ENCODE results near the gene TGFBR1. TPM values are rescaled to one million over a fixed set of nuclear protein-coding genes. Genes with fewer than 3 reads are reported as not detected.

Gene TGFBR1
- total RNA-seq, 4 donors from 2014 or later: 37.0 to 65.8 (median 48.8) TPM

DNA sequence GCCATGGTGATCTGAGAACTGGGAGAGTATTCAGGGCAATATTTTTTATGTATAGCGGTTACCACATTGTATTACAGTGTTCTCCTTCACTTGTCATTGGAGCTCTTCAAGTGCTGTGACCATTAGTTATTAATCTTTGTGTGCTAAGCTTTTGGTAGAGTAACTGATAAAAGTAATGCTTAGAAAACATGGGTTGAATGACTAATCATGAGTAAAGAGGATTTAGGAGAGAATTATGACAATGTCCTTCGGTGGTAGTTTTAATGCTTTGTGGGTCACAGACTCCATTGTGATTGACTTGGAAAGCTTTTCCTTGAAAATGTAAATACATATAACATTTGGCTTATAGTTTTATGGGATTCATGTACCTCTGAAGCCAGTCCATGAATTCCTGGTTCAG is 21.4 kb downstream of the TGFBR1 start:
- 94% methylated on average over 2 of the region's 2 CpGs for WGBS, 2 donors (ENCODE audit: low coverage in 1 of 2)
- no peak for ATAC-seq
- no peaks in the 10 kb centered on the region for H3K9me3 ChIP-seq
- TF ChIP-seq POLR2A (IDR thresholded peaks at IDR 0.05) (no peak), POLR2AphosphoS5 (IDR thresholded peaks at IDR 0.05) (no peak), EP300 (IDR thresholded peaks at IDR 0.05) (no peak)
- TF ChIP-seq, protein P1, sequence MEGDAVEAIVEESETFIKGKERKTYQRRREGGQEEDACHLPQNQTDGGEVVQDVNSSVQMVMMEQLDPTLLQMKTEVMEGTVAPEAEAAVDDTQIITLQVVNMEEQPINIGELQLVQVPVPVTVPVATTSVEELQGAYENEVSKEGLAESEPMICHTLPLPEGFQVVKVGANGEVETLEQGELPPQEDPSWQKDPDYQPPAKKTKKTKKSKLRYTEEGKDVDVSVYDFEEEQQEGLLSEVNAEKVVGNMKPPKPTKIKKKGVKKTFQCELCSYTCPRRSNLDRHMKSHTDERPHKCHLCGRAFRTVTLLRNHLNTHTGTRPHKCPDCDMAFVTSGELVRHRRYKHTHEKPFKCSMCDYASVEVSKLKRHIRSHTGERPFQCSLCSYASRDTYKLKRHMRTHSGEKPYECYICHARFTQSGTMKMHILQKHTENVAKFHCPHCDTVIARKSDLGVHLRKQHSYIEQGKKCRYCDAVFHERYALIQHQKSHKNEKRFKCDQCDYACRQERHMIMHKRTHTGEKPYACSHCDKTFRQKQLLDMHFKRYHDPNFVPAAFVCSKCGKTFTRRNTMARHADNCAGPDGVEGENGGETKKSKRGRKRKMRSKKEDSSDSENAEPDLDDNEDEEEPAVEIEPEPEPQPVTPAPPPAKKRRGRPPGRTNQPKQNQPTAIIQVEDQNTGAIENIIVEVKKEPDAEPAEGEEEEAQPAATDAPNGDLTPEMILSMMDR (IDR thresholded peaks at IDR 0.05): no peak
- peaks cover 0 to 26% (median 0%) of the 10 kb centered on the region in 3 donors for H3K4me1 ChIP-seq
- H3K36me3 ChIP-seq: peaks cover 0 to 3% of the 10 kb centered on the region in 2 donors
- H3K4me3 ChIP-seq: no peak overlapping the region
- H3K27me3 ChIP-seq: no peaks in the 10 kb centered on the region
- H3K27ac ChIP-seq: no peak overlapping the region

DNA sequence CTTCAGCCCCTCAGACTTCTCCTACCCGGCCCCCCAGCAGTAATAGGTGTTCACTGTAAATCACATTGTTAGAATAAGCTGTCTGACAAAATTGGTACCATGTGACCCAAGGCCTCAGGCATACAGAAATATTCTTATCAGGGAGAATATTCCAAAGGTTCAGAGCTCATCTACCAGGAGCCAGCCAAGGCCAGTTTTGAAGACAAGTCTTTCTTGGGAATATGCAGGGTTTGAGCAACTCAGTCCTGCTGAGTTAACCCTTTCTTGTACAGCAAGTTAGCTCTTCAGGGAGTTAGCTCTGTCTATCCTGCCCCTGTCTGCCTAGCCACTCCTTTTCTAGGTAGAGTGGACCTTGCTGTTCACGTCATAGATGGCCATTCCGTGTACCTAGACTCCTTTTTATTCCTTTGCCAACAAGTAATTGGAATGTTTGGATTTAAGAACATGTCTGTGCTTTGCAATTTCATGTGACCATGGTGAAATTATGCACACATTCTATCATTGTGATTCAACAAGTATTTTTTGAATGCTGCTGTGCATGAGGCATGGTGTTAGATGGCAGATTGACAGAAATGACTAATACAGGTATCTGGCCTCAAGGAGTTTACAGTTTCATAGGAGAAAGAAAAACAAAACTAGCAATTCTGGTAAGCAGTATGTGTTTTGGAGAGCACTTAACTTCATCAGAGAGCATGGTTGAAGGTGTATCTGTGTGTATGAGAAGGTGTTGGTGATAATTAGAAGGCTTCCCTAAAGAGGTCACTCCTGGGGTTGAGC is 22.6 kb downstream of the TGFBR1 start:
- Histone ChIP-seq H3K9me3 (no peaks in the 10 kb centered on the region), H3K4me1 (peaks cover 0 to 18% (median 0%) of the 10 kb centered on the region in 3 donors), H3K36me3 (peaks cover 0 to 7% of the 10 kb centered on the region in 2 donors), H3K27me3 (no peaks in the 10 kb centered on the region), H3K27ac (no peak overlapping the region), H3K4me3 (no peak overlapping the region)
- 78 to 100% methylated on average over 2 of the region's 3 CpGs for whole genome bisulfite sequencing, 2 donors (ENCODE audit: low coverage in 1 of 2)
- TF ChIP-seq POLR2AphosphoS5 (IDR thresholded peaks at IDR 0.05) (no peak), POLR2A (IDR thresholded peaks at IDR 0.05) (no peak), EP300 (IDR thresholded peaks at IDR 0.05) (no peak)
- TF ChIP-seq, protein P1 (IDR thresholded peaks at IDR 0.05): no peak
- no peak for ATAC-seq

GRCh38 chr9:99128133-99128406 is 23.2 kb downstream of the TGFBR1 start:
- TF ChIP-seq, protein P1 (IDR thresholded peaks at IDR 0.05): no peak
- TF ChIP-seq POLR2AphosphoS5 (IDR thresholded peaks at IDR 0.05) (no peak), EP300 (IDR thresholded peaks at IDR 0.05) (no peak), POLR2A (IDR thresholded peaks at IDR 0.05) (no peak)
- Histone ChIP-seq H3K27me3 (no peaks in the 10 kb centered on the region), H3K9me3 (no peaks in the 10 kb centered on the region), H3K36me3 (peaks cover 0 to 7% of the 10 kb centered on the region in 2 donors), H3K4me1 (peaks cover 0 to 18% (median 0%) of the 10 kb centered on the region in 3 donors), H3K4me3 (no peak overlapping the region), H3K27ac (no peak overlapping the region)
- 80 to 90% methylated on average over 1 of the region's 1 CpG for WGBS, 2 donors (ENCODE audit: low coverage in 1 of 2)
- ATAC-seq: no peak

DNA sequence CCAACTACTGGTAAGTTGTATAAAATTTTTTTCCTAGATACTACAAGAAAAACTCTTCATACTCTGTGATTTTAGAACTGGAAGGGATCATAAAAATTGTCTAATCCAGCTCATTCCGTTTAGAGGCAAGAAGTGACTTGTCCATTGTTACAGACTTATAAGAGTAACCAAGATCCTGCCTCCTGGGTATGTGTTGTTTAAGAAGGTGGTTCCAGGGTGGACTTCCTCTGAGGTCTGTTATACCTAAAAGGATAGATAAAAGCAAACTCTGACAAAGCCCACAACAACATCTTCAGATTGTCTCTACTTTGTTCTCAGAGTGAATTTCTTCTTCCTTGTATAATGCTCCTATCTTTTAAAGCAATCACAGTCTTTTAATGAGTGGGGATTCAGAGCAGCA is 24.2 kb downstream of the TGFBR1 start:
- WGBS, 2 donors (ENCODE audit: low coverage in 1 of 2): 43 to 70% methylated on average over 1 of the region's 1 CpG
- peaks cover 0 to 7% of the 10 kb centered on the region in 2 donors for H3K36me3 ChIP-seq
- TF ChIP-seq POLR2AphosphoS5 (IDR thresholded peaks at IDR 0.05): no peak
- no peak for TF ChIP-seq POLR2A (IDR thresholded peaks at IDR 0.05)
- no peak for TF ChIP-seq EP300 (IDR thresholded peaks at IDR 0.05)
- TF ChIP-seq, protein P1 (IDR thresholded peaks at IDR 0.05): no peak
- peaks cover 0 to 18% (median 0%) of the 10 kb centered on the region in 3 donors for H3K4me1 ChIP-seq
- no peak for ATAC-seq
- no peak overlapping the region for H3K27ac ChIP-seq
- H3K4me3 ChIP-seq: no peak overlapping the region
- no peaks in the 10 kb centered on the region for H3K27me3 ChIP-seq
- no peaks in the 10 kb centered on the region for H3K9me3 ChIP-seq

- H3K36me3 ChIP-seq: peaks cover 0 to 7% of the 10 kb centered on the region in 2 donors
- peaks cover 0 to 28% (median 0%) of the 10 kb centered on the region in 3 donors for H3K4me1 ChIP-seq
- H3K9me3 ChIP-seq: no peaks in the 10 kb centered on the region
- ATAC-seq: no peak
- no peak overlapping the region for H3K27ac ChIP-seq
- TF ChIP-seq EP300 (IDR thresholded peaks at IDR 0.05) (no peak), POLR2A (IDR thresholded peaks at IDR 0.05) (no peak)
- TF ChIP-seq, protein P1 (IDR thresholded peaks at IDR 0.05): no peak
- WGBS, 2 donors (ENCODE audit: low coverage in 1 of 2): 76 to 96% methylated on average over 3 of the region's 3 CpGs
- H3K4me3 ChIP-seq: no peak overlapping the region
- no peaks in the 10 kb centered on the region for H3K27me3 ChIP-seq
Measured at GRCh38 chr9:99130069-99130468, 25.2 kb downstream of the TGFBR1 start.

All from gastroesophageal sphincter (tissue), 4 donors.